Left lung (tissue), 10 donors: ENCODE measurements around the gene AAMP. TPM values are rescaled to one million over a fixed set of nuclear protein-coding genes. Genes with fewer than 3 reads are reported as not detected.

Experiments used
- ATAC-seq: fragments of 200-7000 bp; cut with Tn5 transposase; one replicate; pipeline ENCODE4 v1.9.1; 2020; ENCODE audit warnings: moderate library complexity
- DNase-seq, 4 donors: peaks; one replicate each; pipeline ENCODE4 v3.0.0-alpha.2; 2013 to 2020
- H3K27ac ChIP-seq, 2 donors: fragments of 200-600 bp; sonication (generic) in 1 of 2; one replicate each; pipeline versions ENCODE4 v1.5.0 to v1.8.0; 2020 to 2021
- H3K27me3 ChIP-seq, 2 donors: fragments of 200-600 bp; sonication (generic) in 1 of 2; one replicate each; pipeline versions ENCODE4 v1.5.0 to v1.8.0; 2020 to 2021
- H3K36me3 ChIP-seq, 2 donors: fragments of 200-600 bp; sonication (generic) in 1 of 2; one replicate each; pipeline versions ENCODE4 v1.5.0 to v1.8.0; 2020 to 2021
- H3K4me1 ChIP-seq, 2 donors: fragments of 200-600 bp; one replicate each; pipeline ENCODE4 v1.8.0; 2021
- H3K4me3 ChIP-seq, 2 donors: fragments of 200-600 bp; sonication (generic) in 1 of 2; one replicate each; pipeline versions ENCODE4 v1.5.0 to v1.8.0; 2020 to 2021; ENCODE audit warnings: mild to moderate bottlenecking in 1 of 2
- H3K9me3 ChIP-seq, 2 donors: fragments of 200-600 bp; sonication (generic) in 1 of 2; one replicate each; pipeline versions ENCODE4 v1.5.0 to v1.8.0; 2020 to 2021
- intact Hi-C, 2 donors: fragments of 100-400 bp; cut with DNase I; formaldehyde crosslinking; loops; one replicate each; pipeline versions ENCODE4 v1.11.2 to v1.14.2; 2022
- polyA plus RNA-seq, 6 donors: library from polyadenylated mRNA; unstranded; fragments of 120-200 nt; gene quantifications; one replicate each; pipeline ENCODE4 v1.2.1, GENCODE V29; 2013; ENCODE audit not compliant: insufficient read length in 6 of 6
- total RNA-seq, 2 donors: library from RNA; stranded (reverse); fragmentation: NEBNext Ultra II Directional; extraction: Animal tissue kit (Norgen Biotek cat#: 25700); gene quantifications; one replicate each; pipeline ENCODE4 v1.2.1, GENCODE V29; 2021
- TF ChIP-seq, protein P1 (sequence below), 2 donors: fragments of 200-600 bp; sonication (generic) in 1 of 2; IDR thresholded peaks; one replicate each; pipeline versions ENCODE4 v1.5.0 to v1.8.0; 2021; ENCODE audit warnings: antibody characterized with exemption in 2 of 2
- donor health status: DM: no; HTN: yes; CAD: no.
- donor health status: DM: no; HTN: no; CAD: no.

AAMP gene
- total and polyA plus RNA-seq, 8 donors, result 55.2 to 120 (median 113) TPM

- intact Hi-C loops, result loop anchor here in 1 of 2 donors (5.0 kb wide), 1 partner anchor 81 kb away; no protein-coding TSS in a partner anchor
- Histone ChIP-seq H3K27me3 (no peaks in the 10 kb centered on the region), H3K36me3 (peaks cover 0 to 56% of the 10 kb centered on the region in 2 donors), H3K27ac (peak overlapping the region in 1 of 2 donors; percentile 53), H3K9me3 (no peaks in the 10 kb centered on the region), H3K4me3 (no peak overlapping the region), H3K4me1 (peaks cover 20 to 66% of the 10 kb centered on the region in 2 donors)
- TF ChIP-seq, protein P1, sequence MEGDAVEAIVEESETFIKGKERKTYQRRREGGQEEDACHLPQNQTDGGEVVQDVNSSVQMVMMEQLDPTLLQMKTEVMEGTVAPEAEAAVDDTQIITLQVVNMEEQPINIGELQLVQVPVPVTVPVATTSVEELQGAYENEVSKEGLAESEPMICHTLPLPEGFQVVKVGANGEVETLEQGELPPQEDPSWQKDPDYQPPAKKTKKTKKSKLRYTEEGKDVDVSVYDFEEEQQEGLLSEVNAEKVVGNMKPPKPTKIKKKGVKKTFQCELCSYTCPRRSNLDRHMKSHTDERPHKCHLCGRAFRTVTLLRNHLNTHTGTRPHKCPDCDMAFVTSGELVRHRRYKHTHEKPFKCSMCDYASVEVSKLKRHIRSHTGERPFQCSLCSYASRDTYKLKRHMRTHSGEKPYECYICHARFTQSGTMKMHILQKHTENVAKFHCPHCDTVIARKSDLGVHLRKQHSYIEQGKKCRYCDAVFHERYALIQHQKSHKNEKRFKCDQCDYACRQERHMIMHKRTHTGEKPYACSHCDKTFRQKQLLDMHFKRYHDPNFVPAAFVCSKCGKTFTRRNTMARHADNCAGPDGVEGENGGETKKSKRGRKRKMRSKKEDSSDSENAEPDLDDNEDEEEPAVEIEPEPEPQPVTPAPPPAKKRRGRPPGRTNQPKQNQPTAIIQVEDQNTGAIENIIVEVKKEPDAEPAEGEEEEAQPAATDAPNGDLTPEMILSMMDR (IDR thresholded peaks at IDR 0.05), result no peak
- peak in 1 of 4 donors; percentile 27 for DNase-seq
- ATAC-seq, result no peak
These were observed 7.0 kb downstream of the AAMP start for GRCh38 chr2:218262631-218263586.

DNA sequence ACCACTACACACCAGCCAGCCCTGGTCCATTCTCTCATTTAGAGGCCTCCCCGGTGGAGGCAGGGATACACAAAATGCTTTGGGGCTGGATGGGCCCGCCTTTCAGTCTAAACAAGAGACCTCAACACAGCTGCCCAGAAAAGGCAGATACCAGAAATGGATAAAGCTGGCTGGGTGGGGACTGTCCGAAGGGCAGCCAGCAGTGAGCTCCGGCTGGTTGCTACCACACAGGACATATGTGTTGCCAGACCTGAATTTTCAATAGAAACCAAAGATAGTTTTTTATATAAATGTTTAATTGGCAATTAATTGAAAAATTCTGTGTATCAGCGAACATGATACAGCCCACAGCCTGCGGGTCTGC, 7.7 kb downstream of the AAMP start:
- no peaks in the 10 kb centered on the region for H3K9me3 ChIP-seq
- peaks cover 20 to 69% of the 10 kb centered on the region in 2 donors for H3K4me1 ChIP-seq
- TF ChIP-seq, protein P1 (IDR thresholded peaks at IDR 0.05), result no peak
- DNase-seq (no peak), ATAC-seq (no peak)
- no peak overlapping the region for H3K4me3 ChIP-seq
- peaks cover 0 to 50% of the 10 kb centered on the region in 2 donors for H3K36me3 ChIP-seq
- H3K27me3 ChIP-seq, result no peaks in the 10 kb centered on the region
- intact Hi-C loops, result loop anchor here in 1 of 2 donors (5.0 kb wide), 1 partner anchor 80 kb away; no protein-coding TSS in a partner anchor
- no peak overlapping the region for H3K27ac ChIP-seq

DNA sequence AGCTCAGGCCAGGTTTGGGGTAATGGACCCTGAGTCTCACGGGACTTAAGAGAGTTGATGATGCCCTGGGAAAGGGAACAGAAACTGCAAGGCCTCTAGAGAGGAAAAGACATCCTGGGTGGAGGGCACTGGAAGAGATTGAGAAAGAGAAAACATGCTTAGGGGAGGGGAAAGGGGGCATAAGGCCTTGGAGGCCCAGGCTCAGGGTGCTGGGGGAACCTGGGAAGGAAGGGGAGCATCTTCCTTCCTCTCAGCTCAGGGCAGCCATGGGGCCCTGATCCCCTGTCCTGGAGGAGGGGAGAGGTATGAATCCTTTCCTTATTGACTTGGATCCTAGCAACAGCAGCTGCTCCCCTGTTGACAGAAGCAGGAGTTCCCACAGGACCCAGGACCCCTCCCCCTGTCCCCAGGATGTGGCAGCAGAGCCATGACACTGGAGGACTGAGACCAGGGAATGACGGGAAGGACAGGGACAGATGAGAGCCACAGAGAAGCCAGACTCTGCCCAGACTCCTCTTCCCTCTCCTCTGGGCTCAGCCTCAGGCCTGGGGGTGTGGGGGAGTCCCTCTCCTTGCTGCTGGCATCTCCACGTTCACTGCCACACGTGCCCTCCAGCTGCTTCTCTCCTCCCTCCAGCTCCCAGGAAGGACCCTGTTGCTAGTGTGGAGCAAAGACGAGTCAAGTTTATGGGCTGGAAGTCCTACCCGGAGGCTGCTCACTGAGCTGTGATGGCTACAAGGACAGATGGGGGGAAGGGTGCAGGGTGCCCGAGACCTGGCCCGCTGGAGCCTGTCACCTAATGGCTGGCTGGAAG, 8.3 kb downstream of the AAMP start:
- Histone ChIP-seq H3K4me1 (peaks cover 20 to 75% of the 10 kb centered on the region in 2 donors), H3K27me3 (no peaks in the 10 kb centered on the region), H3K27ac (peak overlapping the region in 1 of 2 donors; percentile 77), H3K9me3 (no peaks in the 10 kb centered on the region), H3K4me3 (no peak overlapping the region), H3K36me3 (peaks cover 0 to 50% of the 10 kb centered on the region in 2 donors)
- intact Hi-C loops, result loop anchor here in 1 of 2 donors (5.0 kb wide), 1 partner anchor 79 kb away; no protein-coding TSS in a partner anchor
- ATAC-seq, result no peak
- TF ChIP-seq, protein P1 (IDR thresholded peaks at IDR 0.05), result no peak
- DNase-seq, result peak in 1 of 4 donors; percentile 24

- H3K27ac ChIP-seq, result peak within 1 kb of the TSS; percentile 77 to 82
- intact Hi-C loops, result loop anchor here in 1 of 2 donors (5.0 kb wide), 1 partner anchor 79 kb away; no protein-coding TSS in a partner anchor
- peak; percentile 55 for ATAC-seq
- H3K9me3 ChIP-seq, result no peaks in the 10 kb centered on the region
- H3K36me3 ChIP-seq, result peaks cover 0 to 50% of the 10 kb centered on the region in 2 donors
- TF ChIP-seq, protein P1 (IDR thresholded peaks at IDR 0.05), result no peak
- DNase-seq, result peak in 2 of 4 donors; percentile 55 to 56
- no peak within 1 kb of the TSS for H3K4me3 ChIP-seq
- H3K4me1 ChIP-seq, result peaks cover 20 to 79% of the 10 kb centered on the region in 2 donors
- no peaks in the 10 kb centered on the region for H3K27me3 ChIP-seq
These were observed 9.1 kb downstream of the AAMP start, which contains the start of gene GPBAR1 for GRCh38 chr2:218260742-218261422. Gene GPBAR1 (plus strand): TSS chr2:218261015. CDS start chr2:218262725, 1,710 bp downstream.
